M059J (cell line): ENCODE measurements around the gene RBMX. TPM values are rescaled to one million over a fixed set of nuclear protein-coding genes. Genes with fewer than 3 reads are reported as not detected.

Experiments
- DNase-seq: peaks from one replicate; pipeline ENCODE4 v3.0.0-alpha.2; 2012; ENCODE audit warnings: low read depth
- total RNA-seq: library from RNA; depleted of rRNA; stranded (reverse); fragments of >200 nt; shearing (Covaris generic); gene quantifications from 2 replicates; pipeline ENCODE4 v1.2.3, GENCODE V29; 2014; rRNA removed

The RBMX gene
- total RNA-seq, 1 experiment from 2014 or later: 383 TPM

GRCh38 chrX:136839196-136839595, 41.3 kb downstream of the RBMX start:
- no peak for DNase-seq

GRCh38 chrX:136835761-136836160, 44.8 kb downstream of the RBMX start:
- DNase-seq: no peak

- no peak for DNase-seq
Observed at GRCh38 chrX:136829413-136829812, 51.1 kb downstream of the RBMX start.

- no peak for DNase-seq
Observed at GRCh38 chrX:136828830-136829229, 51.7 kb downstream of the RBMX start.

GRCh38 chrX:136827026-136827425, 53.5 kb downstream of the RBMX start:
- no peak for DNase-seq

- no peak for DNase-seq
Observed at GRCh38 chrX:136825771-136826170, 54.8 kb downstream of the RBMX start.

Other genes starting within 250 kb of the RBMX start
- not detected in 2 replicates for gene CD40LG, start 232.6 kb downstream of the RBMX start, total RNA-seq
- 12.5 and 18.0 TPM in 2 replicates for gene ARHGEF6, start 99.8 kb downstream of the RBMX start, total RNA-seq
- gene GPR101, start 153.3 kb upstream of the RBMX start, total RNA-seq: not detected in 2 replicates